ENCODE measurements around the gene RFNG.

Gene RFNG

GRCh38 chr17:81998691-81999438 lies 52.7 kb downstream of the RFNG start:
- no peak for DNase-seq

GRCh38 chr17:81998212-81998611 lies 53.4 kb downstream of the RFNG start:
- no peak for DNase-seq

All from NCI-H82 (cell line).